Neural cell (in vitro differentiated cells): Measurements from ENCODE around the gene CDKAL1. TPM values are rescaled to one million over a fixed set of nuclear protein-coding genes. Genes with fewer than 3 reads are reported as not detected.

Experiments used
- H2AFZ ChIP-seq: fragments of 200-600, 300-800 bp; sonication (generic), shearing (Covaris generic); 2 replicates; pipeline ENCODE4 v1.6.0; 2014; ENCODE audit warnings: low read depth, mild to moderate bottlenecking, antibody characterized with exemption, low read length, moderate library complexity
- H3F3A ChIP-seq: fragments of 200-600 bp; shearing (Covaris generic); 2 replicates; pipeline ENCODE4 v1.6.1; 2016; ENCODE audit warnings: mild to moderate bottlenecking, moderate library complexity, mixed read lengths, antibody characterized with exemption, low read length; ENCODE audit not compliant: insufficient read depth, poor library complexity, severe bottlenecking
- H3K27ac ChIP-seq: fragments of 200-600, 300-800 bp; sonication (generic), shearing (Covaris generic); 2 replicates; pipeline ENCODE4 v1.5.1; 2014; ENCODE audit warnings: mild to moderate bottlenecking, low read length, moderate library complexity
- H3K27me3 ChIP-seq: fragments of 300-800, 200-600 bp; sonication (generic), shearing (Covaris generic); 2 replicates; pipeline ENCODE4 v1.6.0; 2014; ENCODE audit warnings: mild to moderate bottlenecking, low read depth, low read length, moderate library complexity; ENCODE audit not compliant: insufficient read depth
- H3K36me3 ChIP-seq: fragments of 300-800, 200-600 bp; sonication (generic), shearing (Covaris generic); 2 replicates; pipeline ENCODE4 v1.5.1; 2014; ENCODE audit warnings: mild to moderate bottlenecking, antibody characterized with exemption, low read length, moderate library complexity; ENCODE audit not compliant: insufficient read depth
- H3K4me2 ChIP-seq: fragments of 300-800, 200-600 bp; sonication (generic), shearing (Covaris generic); 2 replicates; pipeline ENCODE4 v1.6.0; 2014; ENCODE audit warnings: mild to moderate bottlenecking, low read length
- H3K4me3 ChIP-seq: fragments of 300-800, 200-600 bp; sonication (generic), shearing (Covaris generic); 2 replicates; pipeline ENCODE4 v1.5.1; 2014; ENCODE audit warnings: mild to moderate bottlenecking, low read length, moderate library complexity
- H3K79me2 ChIP-seq: fragments of 200-600 bp; shearing (Covaris generic); replicated peaks from 2 replicates; pipeline ENCODE4 v1.6.0; 2014; ENCODE audit warnings: mild to moderate bottlenecking, low read length, moderate library complexity; ENCODE audit not compliant: insufficient read depth
- H3K9ac ChIP-seq: fragments of 300-800, 200-600 bp; sonication (generic), shearing (Covaris generic); 2 replicates; pipeline ENCODE4 v1.6.1; 2016; ENCODE audit warnings: mild to moderate bottlenecking, low read length, mixed read lengths
- H3K9me2 ChIP-seq: fragments of 200-600 bp; shearing (Covaris generic); 2 replicates; pipeline ENCODE4 v1.6.1; 2016; ENCODE audit warnings: mild to moderate bottlenecking, low read length, mixed read lengths; ENCODE audit not compliant: insufficient read depth
- H3K9me3 ChIP-seq: fragments of 200-600, 300-800 bp; sonication (generic), shearing (Covaris generic); 2 replicates; pipeline ENCODE4 v1.6.1; 2016; ENCODE audit warnings: mild to moderate bottlenecking, mixed run types, low read length, moderate library complexity, mixed read lengths
- H4K20me1 ChIP-seq: fragments of 200-600 bp; shearing (Covaris generic); 2 replicates; pipeline ENCODE4 v1.6.1; 2016; ENCODE audit warnings: mild to moderate bottlenecking, mixed run types; ENCODE audit not compliant: insufficient read depth
- CTCF ChIP-seq: fragments of 450-650 bp; IDR thresholded peaks from 2 replicates; pipeline ENCODE4 v1.5.1; 2014; ENCODE audit warnings: antibody characterized with exemption, mild to moderate bottlenecking, moderate library complexity; ENCODE audit not compliant: poor library complexity, severe bottlenecking
- EP300 ChIP-seq: fragments of 450-650 bp; conservative IDR thresholded peaks from 2 replicates; pipeline ENCODE4 v1.6.1; 2014; ENCODE audit warnings: antibody characterized with exemption, mild to moderate bottlenecking, moderate library complexity; ENCODE audit not compliant: poor library complexity, severe bottlenecking
- EZH2 ChIP-seq: fragments of 200-600, 300-800 bp; shearing (Covaris generic), sonication (generic); IDR thresholded peaks from 2 replicates; pipeline ENCODE4 v1.6.1; 2014; ENCODE audit warnings: antibody characterized with exemption, low read length, borderline replicate concordance, mild to moderate bottlenecking; ENCODE audit not compliant: insufficient read depth, poor library complexity, severe bottlenecking
- MXI1 ChIP-seq: fragments of 450-650 bp; conservative IDR thresholded peaks from 2 replicates; pipeline ENCODE4 v1.6.1; 2014; ENCODE audit warnings: antibody characterized with exemption, mild to moderate bottlenecking; ENCODE audit not compliant: poor library complexity, severe bottlenecking
- POLR2AphosphoS5 ChIP-seq: IDR thresholded peaks from 2 replicates; pipeline ENCODE4 v1.6.1; 2012
- RAD21 ChIP-seq: fragments of 450-650 bp; conservative IDR thresholded peaks from 2 replicates; pipeline ENCODE4 v1.6.1; 2014; ENCODE audit warnings: antibody characterized with exemption, mild to moderate bottlenecking, moderate library complexity
- REST ChIP-seq: IDR thresholded peaks from 2 replicates; pipeline ENCODE4 v1.6.1; 2012; ENCODE audit warnings: borderline replicate concordance
- SMC3 ChIP-seq: fragments of 450-650 bp; conservative IDR thresholded peaks from 2 replicates; pipeline ENCODE4 v1.6.1; 2014; ENCODE audit warnings: antibody characterized with exemption, mild to moderate bottlenecking, moderate library complexity; ENCODE audit not compliant: poor library complexity
- TAF1 ChIP-seq: IDR thresholded peaks from 2 replicates; pipeline ENCODE4 v1.6.1; 2012; ENCODE audit warnings: low read depth
- polyA plus RNA-seq: library from polyadenylated mRNA; depleted of rRNA; stranded (reverse); fragments of >200 nt; gene quantifications from 2 replicates; pipeline ENCODE4 v1.2.3, GENCODE V29; 2014

CDKAL1 gene
- polyA plus RNA-seq, 1 donor from 2014 or later, result 10.7 TPM

- H3K4me3 ChIP-seq, result no peak overlapping the region
- no peaks in the 10 kb centered on the region for H3K27me3 ChIP-seq
- TF ChIP-seq POLR2AphosphoS5 (no peak), EP300 (no peak), RAD21 (no peak), REST (no peak), SMC3 (no peak), TAF1 (no peak), EZH2 (no peak), MXI1 (no peak), CTCF (no peak)
- H3K36me3 ChIP-seq, result no peaks in the 10 kb centered on the region
- H3K9me3 ChIP-seq, result no peaks in the 10 kb centered on the region
- H3K27ac ChIP-seq, result no peak overlapping the region
- H3K9ac ChIP-seq, result no peak overlapping the region
- H4K20me1 ChIP-seq, result no peaks in the 10 kb centered on the region
- H3K4me2 ChIP-seq, result no peak overlapping the region
- H3F3A ChIP-seq, result no peaks in the 10 kb centered on the region
- H3K79me2 ChIP-seq, result no peaks in the 10 kb centered on the region
- H2AFZ ChIP-seq, result no peak overlapping the region
- no peaks in the 10 kb centered on the region for H3K9me2 ChIP-seq
Measured at GRCh38 chr6:21222656-21223055, 688.4 kb downstream of the CDKAL1 start.

GRCh38 chr6:21225912-21226311 lies 691.7 kb downstream of the CDKAL1 start:
- no peaks in the 10 kb centered on the region for H3K79me2 ChIP-seq
- no peaks in the 10 kb centered on the region for H3K9me3 ChIP-seq
- no peaks in the 10 kb centered on the region for H3K36me3 ChIP-seq
- H3F3A ChIP-seq, result no peaks in the 10 kb centered on the region
- no peak overlapping the region for H2AFZ ChIP-seq
- H3K27me3 ChIP-seq, result no peaks in the 10 kb centered on the region
- H3K9ac ChIP-seq, result no peak overlapping the region
- no peak overlapping the region for H3K4me2 ChIP-seq
- H3K9me2 ChIP-seq, result no peaks in the 10 kb centered on the region
- no peaks in the 10 kb centered on the region for H4K20me1 ChIP-seq
- H3K4me3 ChIP-seq, result no peak overlapping the region
- H3K27ac ChIP-seq, result no peak overlapping the region
- TF ChIP-seq REST (no peak), RAD21 (no peak), CTCF (no peak)
